ENCODE data around the gene LAMA2. TPM values are rescaled to one million over a fixed set of nuclear protein-coding genes. Genes with fewer than 3 reads are reported as not detected.

The LAMA2 gene
- total RNA-seq, 1 donor from 2014 or later: 1.9 TPM

- no peaks in the 10 kb centered on the region for H3K9me3 Mint-ChIP-seq (ENCODE audit: low read depth)
- H3K4me3 Mint-ChIP-seq (ENCODE audit: unreplicated experiment): no peak overlapping the region
- no peaks in the 10 kb centered on the region for H3K4me1 Mint-ChIP-seq (ENCODE audit: low read depth)
- no peaks in the 10 kb centered on the region for H3K27me3 Mint-ChIP-seq (ENCODE audit: low read depth)
- DNase-seq (ENCODE audit: low spot score): no peak
- no peaks in the 10 kb centered on the region for H3K36me3 Mint-ChIP-seq (ENCODE audit: low read depth)
- no peak for TF ChIP-seq CTCF (IDR thresholded peaks at IDR 0.05)
- no peak overlapping the region for H3K27ac Mint-ChIP-seq (ENCODE audit: unreplicated experiment)
Observed at GRCh38 chr6:129447198-129447565, 564.2 kb downstream of the LAMA2 start.

GRCh38 chr6:129448965-129449364 is 566.0 kb downstream of the LAMA2 start:
- Mint-ChIP-seq H3K9me3 (ENCODE audit: low read depth) (no peaks in the 10 kb centered on the region), H3K27ac (ENCODE audit: unreplicated experiment) (no peak overlapping the region), H3K36me3 (ENCODE audit: low read depth) (no peaks in the 10 kb centered on the region), H3K4me1 (ENCODE audit: low read depth) (no peaks in the 10 kb centered on the region), H3K27me3 (ENCODE audit: low read depth) (no peaks in the 10 kb centered on the region), H3K4me3 (ENCODE audit: unreplicated experiment) (no peak overlapping the region)
- no peak for DNase-seq (ENCODE audit: low spot score)
- TF ChIP-seq CTCF (IDR thresholded peaks at IDR 0.05): no peak

GRCh38 chr6:129451187-129451586 is 568.2 kb downstream of the LAMA2 start:
- Mint-ChIP-seq H3K4me1 (ENCODE audit: low read depth) (no peaks in the 10 kb centered on the region), H3K4me3 (ENCODE audit: unreplicated experiment) (no peak overlapping the region), H3K27ac (ENCODE audit: unreplicated experiment) (no peak overlapping the region), H3K9me3 (ENCODE audit: low read depth) (no peaks in the 10 kb centered on the region), H3K36me3 (ENCODE audit: low read depth) (no peaks in the 10 kb centered on the region), H3K27me3 (ENCODE audit: low read depth) (peaks cover 3% of the 10 kb centered on the region)
- no peak for TF ChIP-seq CTCF (IDR thresholded peaks at IDR 0.05)
- DNase-seq (ENCODE audit: low spot score): no peak

GRCh38 chr6:129453073-129453472 is 570.1 kb downstream of the LAMA2 start:
- no peak overlapping the region for H3K27ac Mint-ChIP-seq (ENCODE audit: unreplicated experiment)
- no peaks in the 10 kb centered on the region for H3K36me3 Mint-ChIP-seq (ENCODE audit: low read depth)
- no peaks in the 10 kb centered on the region for H3K4me1 Mint-ChIP-seq (ENCODE audit: low read depth)
- H3K9me3 Mint-ChIP-seq (ENCODE audit: low read depth): no peaks in the 10 kb centered on the region
- DNase-seq (ENCODE audit: low spot score): no peak
- H3K27me3 Mint-ChIP-seq (ENCODE audit: low read depth): peaks cover 6% of the 10 kb centered on the region
- TF ChIP-seq CTCF (IDR thresholded peaks at IDR 0.05): no peak
- no peak overlapping the region for H3K4me3 Mint-ChIP-seq (ENCODE audit: unreplicated experiment)

- no peak overlapping the region for H3K4me3 Mint-ChIP-seq (ENCODE audit: unreplicated experiment)
- TF ChIP-seq CTCF (IDR thresholded peaks at IDR 0.05): no peak
- no peak for DNase-seq (ENCODE audit: low spot score)
Observed at GRCh38 chr6:129454488-129454887, 571.5 kb downstream of the LAMA2 start.

More at GRCh38 chr6:129454488-129454887, 571.5 kb downstream of the LAMA2 start:
- Mint-ChIP-seq H3K4me1 (ENCODE audit: low read depth) (no peaks in the 10 kb centered on the region), H3K27ac (ENCODE audit: unreplicated experiment) (no peak overlapping the region), H3K36me3 (ENCODE audit: low read depth) (no peaks in the 10 kb centered on the region), H3K9me3 (ENCODE audit: low read depth) (no peaks in the 10 kb centered on the region), H3K27me3 (ENCODE audit: low read depth) (peaks cover 6% of the 10 kb centered on the region)

Data from chondrocyte (in vitro differentiated cells).